Lower lobe of right lung (tissue), 2 donors: Measurements from ENCODE around the gene ATXN7L1. TPM values are rescaled to one million over a fixed set of nuclear protein-coding genes. Genes with fewer than 3 reads are reported as not detected.
A peak's percentile ranks its signal among the peaks of the same experiment; 100 is the strongest.

Source experiments
- ATAC-seq, 2 donors: fragments of 200-7000 bp; cut with Tn5 transposase; one replicate each; pipeline ENCODE4 v1.9.1; 2020 to 2022; ENCODE audit warnings: mild to moderate bottlenecking in 2 of 2, moderate library complexity in 2 of 2
- DNase-seq: peaks from one replicate; pipeline ENCODE4 v3.0.0-alpha.2; 2020
- H3K27ac ChIP-seq: fragments of 200-600 bp; one replicate; pipeline ENCODE4 v1.8.0; 2022
- H3K27me3 ChIP-seq: fragments of 200-600 bp; one replicate; pipeline ENCODE4 v1.8.0; 2022; ENCODE audit warnings: low read depth
- H3K36me3 ChIP-seq: fragments of 200-600 bp; one replicate; pipeline ENCODE4 v1.8.0; 2022; ENCODE audit warnings: mild to moderate bottlenecking
- H3K4me1 ChIP-seq: fragments of 200-600 bp; one replicate; pipeline ENCODE4 v1.8.0; 2022
- H3K4me3 ChIP-seq: fragments of 200-600 bp; one replicate; pipeline ENCODE4 v1.8.0; 2022; ENCODE audit warnings: mild to moderate bottlenecking
- H3K9me3 ChIP-seq: fragments of 200-600 bp; one replicate; pipeline ENCODE4 v1.8.0; 2022
- intact Hi-C: fragments of 100-400 bp; cut with DNase I; formaldehyde crosslinking; loops from one replicate; pipeline ENCODE4 v1.11.0; 2022
- total RNA-seq: library from RNA; stranded (reverse); fragmentation: NEBNext Ultra II Directional; extraction: Animal tissue kit (Norgen Biotek cat#: 25700); gene quantifications from one replicate; pipeline ENCODE4 v1.2.1, GENCODE V29; 2021
- TF ChIP-seq, protein P1 (sequence below): fragments of 200-600 bp; IDR thresholded peaks from one replicate; pipeline ENCODE4 v1.8.0; 2022; ENCODE audit warnings: antibody characterized with exemption, mild to moderate bottlenecking
- donor health status: DM: no; HTN: yes; CAD: no; lungs with severe emphysema.

ATXN7L1 gene
- total RNA-seq, 1 donor from 2014 or later: 17.7 TPM

DNA sequence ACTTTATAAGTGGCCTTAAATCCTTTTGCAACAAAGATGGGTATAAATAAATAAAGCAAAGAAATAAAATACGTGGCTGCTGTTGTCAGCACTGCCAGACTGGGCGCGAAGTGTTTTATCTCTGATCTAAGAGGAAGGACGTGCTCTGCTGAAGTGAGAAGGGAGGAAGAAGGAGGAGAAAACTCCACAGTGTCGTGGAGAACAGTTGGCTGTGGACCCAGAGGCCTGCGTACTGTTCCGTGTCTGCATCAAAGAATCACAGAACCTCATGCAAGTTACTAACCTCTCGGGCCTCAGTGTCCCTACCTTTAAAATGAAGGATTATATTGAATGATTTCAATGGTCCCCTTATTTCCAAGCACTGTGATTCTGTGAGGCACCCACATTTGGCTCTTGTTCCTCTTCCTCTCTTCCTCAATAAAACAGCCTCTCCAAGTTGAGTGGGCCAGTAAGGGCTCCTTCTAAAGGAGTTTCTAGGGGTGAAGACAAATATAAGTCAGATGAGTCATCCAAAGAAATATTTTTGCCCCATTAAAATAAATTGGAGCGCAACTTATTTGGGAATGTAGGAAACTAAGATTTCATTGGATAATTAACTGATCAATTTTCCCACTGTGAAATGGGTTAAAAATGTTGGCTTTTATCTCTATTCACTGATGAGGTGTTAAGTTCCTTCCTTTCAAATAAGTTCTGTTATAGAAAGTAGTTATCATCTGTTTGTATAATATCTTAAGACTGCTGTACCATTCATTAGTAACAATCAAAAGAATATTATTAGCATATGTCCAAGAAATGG lies 168.2 kb downstream of the ATXN7L1 start:
- H3K36me3 ChIP-seq: no peaks in the 10 kb centered on the region
- H3K4me3 ChIP-seq: no peak overlapping the region
- H3K9me3 ChIP-seq: peaks cover 13% of the 10 kb centered on the region
- H3K27me3 ChIP-seq: no peaks in the 10 kb centered on the region
- peak; percentile 51 to 78 for ATAC-seq
- intact Hi-C loops: no loop called here
- DNase-seq: no peak
- TF ChIP-seq, protein P1, sequence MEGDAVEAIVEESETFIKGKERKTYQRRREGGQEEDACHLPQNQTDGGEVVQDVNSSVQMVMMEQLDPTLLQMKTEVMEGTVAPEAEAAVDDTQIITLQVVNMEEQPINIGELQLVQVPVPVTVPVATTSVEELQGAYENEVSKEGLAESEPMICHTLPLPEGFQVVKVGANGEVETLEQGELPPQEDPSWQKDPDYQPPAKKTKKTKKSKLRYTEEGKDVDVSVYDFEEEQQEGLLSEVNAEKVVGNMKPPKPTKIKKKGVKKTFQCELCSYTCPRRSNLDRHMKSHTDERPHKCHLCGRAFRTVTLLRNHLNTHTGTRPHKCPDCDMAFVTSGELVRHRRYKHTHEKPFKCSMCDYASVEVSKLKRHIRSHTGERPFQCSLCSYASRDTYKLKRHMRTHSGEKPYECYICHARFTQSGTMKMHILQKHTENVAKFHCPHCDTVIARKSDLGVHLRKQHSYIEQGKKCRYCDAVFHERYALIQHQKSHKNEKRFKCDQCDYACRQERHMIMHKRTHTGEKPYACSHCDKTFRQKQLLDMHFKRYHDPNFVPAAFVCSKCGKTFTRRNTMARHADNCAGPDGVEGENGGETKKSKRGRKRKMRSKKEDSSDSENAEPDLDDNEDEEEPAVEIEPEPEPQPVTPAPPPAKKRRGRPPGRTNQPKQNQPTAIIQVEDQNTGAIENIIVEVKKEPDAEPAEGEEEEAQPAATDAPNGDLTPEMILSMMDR: no peak
- H3K27ac ChIP-seq: no peak overlapping the region
- H3K4me1 ChIP-seq: peaks cover 11% of the 10 kb centered on the region

DNA sequence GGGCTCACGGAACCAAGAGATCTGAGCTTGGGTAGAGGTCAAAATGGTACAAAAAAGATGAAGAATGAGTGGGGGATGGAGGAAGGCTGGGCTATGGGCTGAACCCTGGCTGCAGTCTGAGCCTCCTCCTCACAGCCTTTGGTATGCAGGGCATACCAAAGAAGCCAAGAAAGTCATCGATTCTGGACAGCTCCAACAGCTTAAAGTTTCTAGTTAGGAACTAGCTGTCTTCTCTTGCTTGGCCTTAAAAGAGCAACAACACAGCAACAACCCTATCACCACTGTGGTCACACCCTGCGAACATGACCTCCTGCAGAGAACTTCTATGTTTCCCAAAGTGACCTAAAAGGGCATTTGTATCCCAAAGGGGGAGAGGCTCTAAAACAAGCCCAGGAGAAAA lies 169.0 kb downstream of the ATXN7L1 start:
- no peak for ATAC-seq
- no peak overlapping the region for H3K27ac ChIP-seq
- TF ChIP-seq, protein P1: no peak

DNA sequence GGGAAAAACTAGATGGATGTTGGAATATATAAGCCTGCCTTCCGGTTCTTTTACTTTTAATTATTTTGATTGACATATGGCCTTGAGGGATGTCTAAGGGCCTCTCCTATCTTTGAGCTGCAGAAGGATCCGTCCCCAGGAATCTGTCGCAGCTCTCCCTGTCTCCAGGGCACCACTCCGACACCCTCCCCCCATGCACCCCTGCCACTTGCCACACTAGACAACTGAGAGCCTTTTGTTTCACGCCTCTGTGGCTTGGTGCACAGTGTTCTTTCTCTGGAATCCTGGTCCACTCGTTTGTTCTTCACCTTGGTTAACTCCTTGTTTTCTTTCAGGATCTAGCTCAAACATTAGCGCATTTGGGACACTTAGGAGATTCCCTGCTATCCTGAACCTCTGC lies 171.0 kb downstream of the ATXN7L1 start:
- Histone ChIP-seq H3K27ac (no peak overlapping the region), H3K4me3 (no peak overlapping the region), H3K4me1 (peaks cover 11% of the 10 kb centered on the region), H3K36me3 (no peaks in the 10 kb centered on the region), H3K9me3 (no peaks in the 10 kb centered on the region), H3K27me3 (no peaks in the 10 kb centered on the region)
- no peak for ATAC-seq
- TF ChIP-seq, protein P1: no peak
- DNase-seq: no peak
- intact Hi-C loops: no loop called here

More for the DNA sequence above, 169.0 kb downstream of the ATXN7L1 start:
- Histone ChIP-seq H3K4me3 (no peak overlapping the region), H3K9me3 (peaks cover 13% of the 10 kb centered on the region), H3K27me3 (no peaks in the 10 kb centered on the region), H3K36me3 (no peaks in the 10 kb centered on the region), H3K4me1 (peaks cover 11% of the 10 kb centered on the region)
- intact Hi-C loops: no loop called here
- DNase-seq: no peak

DNA sequence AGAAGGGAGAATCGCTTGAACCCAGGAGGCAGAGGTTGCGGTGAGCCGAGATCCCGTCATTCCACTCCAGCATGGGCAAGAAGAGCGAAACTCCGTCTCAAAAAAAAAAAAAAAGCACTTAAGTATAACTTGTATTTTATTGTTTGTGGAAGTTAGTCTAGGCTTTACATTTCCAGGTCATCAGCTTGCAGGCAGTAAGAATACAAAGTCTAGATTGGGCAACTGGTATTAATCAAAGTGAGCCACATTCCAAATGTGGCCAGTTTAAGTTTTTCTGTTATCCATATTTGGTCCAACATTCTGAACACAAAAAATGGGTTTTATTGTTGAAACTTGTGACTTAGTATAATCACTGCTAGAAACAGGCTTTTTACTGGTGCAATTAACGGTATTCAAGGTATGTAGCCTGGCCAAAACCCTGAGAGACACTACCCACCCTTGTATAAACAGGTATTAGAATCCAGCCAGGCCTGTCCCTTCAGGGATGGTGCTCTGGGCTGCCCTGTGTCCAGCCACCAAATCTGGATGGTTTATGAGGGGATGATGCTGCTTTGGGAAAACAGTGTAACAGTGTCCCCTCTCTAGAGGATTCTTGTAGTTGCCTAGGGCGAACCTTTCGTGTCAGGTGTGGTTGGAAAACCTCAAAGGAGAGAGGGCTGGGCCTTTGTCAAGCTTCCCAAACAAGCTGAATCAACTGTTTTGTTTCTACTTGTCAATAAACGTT lies 173.0 kb downstream of the ATXN7L1 start:
- ATAC-seq (no peak), DNase-seq (no peak)
- Histone ChIP-seq H3K27ac (no peak overlapping the region), H3K9me3 (no peaks in the 10 kb centered on the region), H3K27me3 (no peaks in the 10 kb centered on the region), H3K4me1 (peaks cover 11% of the 10 kb centered on the region), H3K4me3 (no peak overlapping the region), H3K36me3 (no peaks in the 10 kb centered on the region)
- TF ChIP-seq, protein P1: no peak
- intact Hi-C loops: no loop called here

DNA sequence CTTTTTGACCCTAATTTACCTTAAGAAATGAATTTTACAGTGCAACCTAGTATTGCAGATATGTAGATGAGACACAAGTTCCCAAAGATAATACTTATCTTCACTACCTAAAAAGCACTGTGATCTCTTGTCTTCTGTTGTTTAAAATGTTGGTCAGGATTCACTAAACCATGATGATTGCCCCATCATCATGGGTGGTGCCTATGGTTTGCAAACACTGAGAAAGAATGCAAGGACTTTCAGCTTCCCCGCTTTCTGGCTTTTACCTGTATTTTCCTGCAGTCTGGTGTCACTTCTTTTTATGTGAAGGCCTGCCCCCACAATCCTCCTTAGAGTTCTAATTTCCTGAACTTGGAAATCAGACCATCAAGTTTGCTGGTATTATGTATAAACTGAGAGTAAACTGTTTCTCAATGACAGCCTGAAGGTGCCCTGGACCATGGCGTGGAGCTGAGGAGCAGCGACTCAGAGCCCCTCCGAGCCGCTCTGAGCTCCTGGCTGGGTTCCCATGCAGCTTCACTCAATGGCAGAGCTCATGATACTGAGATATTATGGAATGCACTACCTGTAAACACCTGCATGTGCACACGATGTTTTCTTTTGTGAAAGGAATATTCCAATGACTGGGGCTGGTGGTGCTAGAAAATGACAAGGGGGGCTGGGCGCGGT lies 176.7 kb downstream of the ATXN7L1 start:
- Histone ChIP-seq H3K4me1 (no peaks in the 10 kb centered on the region), H3K9me3 (no peaks in the 10 kb centered on the region), H3K4me3 (no peak overlapping the region), H3K36me3 (no peaks in the 10 kb centered on the region), H3K27me3 (no peaks in the 10 kb centered on the region), H3K27ac (no peak overlapping the region)
- ATAC-seq (no peak), DNase-seq (no peak)
- intact Hi-C loops: no loop called here
- TF ChIP-seq, protein P1: no peak
